Psoas muscle (tissue), 8 donors: ENCODE results near the gene STX1A. TPM values are rescaled to one million over a fixed set of nuclear protein-coding genes. Genes with fewer than 3 reads are reported as not detected.

Experiments used
- ATAC-seq, 4 donors: fragments of 200-7000 bp; cut with Tn5 transposase; one replicate each; pipeline ENCODE4 v1.9.1; 2020; ENCODE audit warnings: moderate library complexity in 3 of 4, mild to moderate bottlenecking in 2 of 4
- DNase-seq, 2 donors: peaks; one replicate each; pipeline ENCODE4 v3.0.0-alpha.2; 2020
- H3K27ac ChIP-seq: fragments of 200-600 bp; one replicate; pipeline ENCODE4 v1.8.0; 2022
- H3K27me3 ChIP-seq, 3 donors: fragments of 200-600 bp in 1 of 3; one replicate each; pipeline versions ENCODE4 v1.6.1 to v1.8.0; 2013 to 2022; ENCODE audit warnings: low read length in 2 of 3, mild to moderate bottlenecking in 2 of 3, moderate library complexity in 1 of 3; ENCODE audit not compliant: insufficient read depth in 3 of 3
- H3K36me3 ChIP-seq, 2 donors: fragments of 200-600 bp in 1 of 2; one replicate each; pipeline versions ENCODE4 v1.6.1 to v1.8.0; 2013 to 2022; ENCODE audit warnings: low read depth in 1 of 2, mild to moderate bottlenecking in 1 of 2, moderate library complexity in 1 of 2; ENCODE audit not compliant: insufficient read depth in 1 of 2
- H3K4me1 ChIP-seq: fragments of 200-600 bp; one replicate; pipeline ENCODE4 v1.8.0; 2022
- H3K4me3 ChIP-seq: fragments of 200-600 bp; one replicate; pipeline ENCODE4 v1.8.0; 2022; ENCODE audit warnings: mild to moderate bottlenecking
- H3K9me3 ChIP-seq: fragments of 200-600 bp; one replicate; pipeline ENCODE4 v1.8.0; 2022
- WGBS, 3 donors: extraction: QIAGEN DNeasy Blood & Tissue Kit; methylation state at CpG; one replicate each; pipeline versions ENCODE4 v1.1.6 to v1.1.7; 2013; 5-methylcytosine and 5-hydroxymethylcytosine counted together
- intact Hi-C, 2 donors: fragments of 100-400 bp; cut with DNase I; formaldehyde crosslinking; loops; one replicate each; pipeline versions ENCODE4 v1.11.0 to v1.14.2; 2022
- polyA plus RNA-seq, 3 donors: library from polyadenylated mRNA; stranded (reverse); fragments of 200-250 nt; gene quantifications; one replicate each; pipeline ENCODE4 v1.2.3, GENCODE V29; 2013
- total RNA-seq, 4 donors: library from RNA; stranded (reverse); fragmentation: NEBNext Ultra II Directional in 2 of 4; extraction: Animal tissue kit (Norgen Biotek cat#: 25700) in 2 of 4; gene quantifications; one replicate each; pipeline versions ENCODE4 v1.2.1 to v1.2.4, GENCODE V29; 2021 to 2023
- TF ChIP-seq, protein P1 (sequence below): fragments of 200-600 bp; IDR thresholded peaks from one replicate; pipeline ENCODE4 v1.8.0; 2022; ENCODE audit warnings: antibody characterized with exemption
- donor health status: healthy with polysubstance abuse.
- donor health status: DM: no; HTN: no; CAD: no; lungs with moderate emphysema.
- donor health status: Bipolar disorder and iron deficiency.
- donor health status: healthy.
- donor health status: DM: yes; HTN: yes; CAD: no.
- donor health status: DM: no; HTN: no; CAD: no.
- donor health status: DM: no; HTN: no; CAD: no.
- donor health status: DM: yes; HTN: yes; CAD: no.

STX1A gene
- total and polyA plus RNA-seq, 7 donors, result 1.9 to 5.4 (median 2.8) TPM

DNA sequence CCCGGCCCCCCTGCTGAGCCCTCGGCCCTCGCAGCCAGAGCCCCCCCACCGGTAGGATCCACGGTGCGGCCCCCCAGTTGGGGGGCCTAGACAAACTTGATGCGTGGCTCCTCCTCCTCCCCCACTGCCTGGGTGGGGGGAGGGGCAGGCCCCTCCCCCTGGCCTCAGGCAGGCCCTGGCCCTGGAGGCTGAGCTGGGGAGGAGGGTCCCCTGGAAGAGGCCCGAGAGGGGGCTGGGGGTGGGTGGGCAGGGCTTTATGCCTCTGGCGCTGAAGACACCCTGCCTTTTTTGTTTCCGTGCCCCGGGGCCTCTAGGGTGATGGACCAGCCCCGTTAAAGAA is 48.2 kb downstream of the STX1A start:
- ATAC-seq (no peak), DNase-seq (peak in 1 of 2 donors; percentile 23)
- no peaks in the 10 kb centered on the region for H3K27me3 ChIP-seq
- 44 to 52% (median 51%) methylated on average over 11 to 12 of the region's 12 CpGs for WGBS, 3 donors
- H3K4me1 ChIP-seq, result no peaks in the 10 kb centered on the region
- no peaks in the 10 kb centered on the region for H3K9me3 ChIP-seq
- no peak overlapping the region for H3K4me3 ChIP-seq
- intact Hi-C loops, result no loop called here
- H3K36me3 ChIP-seq, result no peaks in the 10 kb centered on the region
- no peak overlapping the region for H3K27ac ChIP-seq
- TF ChIP-seq, protein P1, sequence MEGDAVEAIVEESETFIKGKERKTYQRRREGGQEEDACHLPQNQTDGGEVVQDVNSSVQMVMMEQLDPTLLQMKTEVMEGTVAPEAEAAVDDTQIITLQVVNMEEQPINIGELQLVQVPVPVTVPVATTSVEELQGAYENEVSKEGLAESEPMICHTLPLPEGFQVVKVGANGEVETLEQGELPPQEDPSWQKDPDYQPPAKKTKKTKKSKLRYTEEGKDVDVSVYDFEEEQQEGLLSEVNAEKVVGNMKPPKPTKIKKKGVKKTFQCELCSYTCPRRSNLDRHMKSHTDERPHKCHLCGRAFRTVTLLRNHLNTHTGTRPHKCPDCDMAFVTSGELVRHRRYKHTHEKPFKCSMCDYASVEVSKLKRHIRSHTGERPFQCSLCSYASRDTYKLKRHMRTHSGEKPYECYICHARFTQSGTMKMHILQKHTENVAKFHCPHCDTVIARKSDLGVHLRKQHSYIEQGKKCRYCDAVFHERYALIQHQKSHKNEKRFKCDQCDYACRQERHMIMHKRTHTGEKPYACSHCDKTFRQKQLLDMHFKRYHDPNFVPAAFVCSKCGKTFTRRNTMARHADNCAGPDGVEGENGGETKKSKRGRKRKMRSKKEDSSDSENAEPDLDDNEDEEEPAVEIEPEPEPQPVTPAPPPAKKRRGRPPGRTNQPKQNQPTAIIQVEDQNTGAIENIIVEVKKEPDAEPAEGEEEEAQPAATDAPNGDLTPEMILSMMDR, result no peak

DNA sequence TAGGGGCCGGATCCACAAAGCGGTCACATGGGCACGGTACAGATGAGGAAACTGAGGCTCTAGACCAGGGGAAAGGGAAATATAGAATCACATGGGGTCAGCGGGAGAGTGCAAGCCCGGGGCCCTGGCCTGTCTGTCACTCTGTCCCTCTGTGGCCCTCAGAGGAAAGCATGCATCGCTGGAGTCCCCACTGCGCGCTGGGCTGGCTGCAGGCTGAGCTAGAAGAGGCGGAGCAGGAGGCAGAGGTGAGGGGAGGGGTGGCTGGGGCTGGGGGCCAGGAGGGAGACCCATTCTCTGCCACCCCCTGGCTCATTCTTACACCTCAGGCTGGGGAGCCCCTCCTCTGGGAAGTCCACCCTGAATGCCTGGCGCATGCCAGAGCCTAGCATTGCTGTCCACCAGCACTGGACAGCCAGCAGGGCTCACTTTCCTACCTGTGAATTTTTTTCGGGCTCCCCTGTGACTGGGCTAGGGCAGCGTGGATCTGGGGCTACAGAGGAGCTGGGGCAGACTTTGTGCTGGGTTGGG is 49.5 kb downstream of the STX1A start:
- H3K4me3 ChIP-seq, result no peak overlapping the region
- H3K9me3 ChIP-seq, result no peaks in the 10 kb centered on the region
- H3K27me3 ChIP-seq, result no peaks in the 10 kb centered on the region
- H3K27ac ChIP-seq, result no peak overlapping the region
- TF ChIP-seq, protein P1, result no peak
- no peaks in the 10 kb centered on the region for H3K36me3 ChIP-seq
- H3K4me1 ChIP-seq, result no peaks in the 10 kb centered on the region
- DNase-seq (peak in 1 of 2 donors; percentile 41), ATAC-seq (no peak)
- WGBS, 3 donors, result 89 to 96% (median 89%) methylated on average over 10 to 12 of the region's 12 CpGs
- intact Hi-C loops, result loop anchor here in 1 of 2 donors (5.0 kb wide), 1 partner anchor 63 kb away; no protein-coding TSS in a partner anchor

- Histone ChIP-seq H3K27ac (no peak overlapping the region), H3K27me3 (no peaks in the 10 kb centered on the region), H3K4me1 (no peaks in the 10 kb centered on the region), H3K4me3 (no peak overlapping the region), H3K9me3 (no peaks in the 10 kb centered on the region), H3K36me3 (no peaks in the 10 kb centered on the region)
- ATAC-seq (no peak), DNase-seq (peak in 1 of 2 donors; percentile 54)
- TF ChIP-seq, protein P1, result no peak
- intact Hi-C loops, result loop anchor here in 1 of 2 donors (5.0 kb wide), 1 partner anchor 62 kb away; no protein-coding TSS in a partner anchor
- 78 to 85% (median 84%) methylated on average over 19 of the region's 19 CpGs for WGBS, 3 donors
Measured at GRCh38 chr7:73669288-73669701, 50.2 kb downstream of the STX1A start.

- DNase-seq (no peak), ATAC-seq (no peak)
- Histone ChIP-seq H3K9me3 (no peaks in the 10 kb centered on the region), H3K36me3 (no peaks in the 10 kb centered on the region), H3K27me3 (no peaks in the 10 kb centered on the region), H3K4me1 (no peaks in the 10 kb centered on the region), H3K27ac (no peak overlapping the region), H3K4me3 (peak overlapping the region; percentile 68)
- WGBS, 3 donors, result 44 to 50% (median 47%) methylated on average over 5 of the region's 5 CpGs
- TF ChIP-seq, protein P1, result no peak
- intact Hi-C loops, result loop anchor here in 1 of 2 donors (5.0 kb wide), 1 partner anchor 62 kb away; no protein-coding TSS in a partner anchor
Measured at GRCh38 chr7:73668886-73669230, 50.6 kb downstream of the STX1A start.
